BLaER1 treated with 17β-estradiol and CSF1 and Interleukin-3, amounts not matched to agents 10 nM and 100 nM (cell line): ENCODE measurements around the gene OCLN.
"Not testable (repeated sequence)": the region's sequence is repeated elsewhere in the genome, so short reads cannot be mapped to it uniquely, and the experiment has no call there.

ENCODE experiments used
- H3K27ac ChIP-seq, 11 experiments: shearing (Covaris generic); formaldehyde crosslinking; 2 replicates each; pipeline ENCODE4 v1.8.1; 2022
- H3K27me3 ChIP-seq, 11 experiments: shearing (Covaris generic); formaldehyde crosslinking; 2 replicates each; pipeline ENCODE4 v1.8.1; 2022
- H3K36me3 ChIP-seq, 11 experiments: shearing (Covaris generic); formaldehyde crosslinking; 2 replicates each; pipeline ENCODE4 v1.8.1; 2022
- H3K4me1 ChIP-seq, 10 experiments: shearing (Covaris generic); formaldehyde crosslinking; 2 replicates each; pipeline ENCODE4 v1.8.1; 2022
- H3K4me2 ChIP-seq, 11 experiments: shearing (Covaris generic); formaldehyde crosslinking; 2 replicates each; pipeline ENCODE4 v1.8.1; 2022
- H3K4me3 ChIP-seq, 10 experiments: shearing (Covaris generic); formaldehyde crosslinking; 2 replicates each; pipeline ENCODE4 v1.8.1; 2022
- H3K9ac ChIP-seq, 11 experiments: shearing (Covaris generic); formaldehyde crosslinking; 2 replicates each; pipeline ENCODE4 v1.8.1; 2022
- H3K9me3 ChIP-seq, 11 experiments: shearing (Covaris generic); formaldehyde crosslinking; replicated peaks in 1 of 11; 2 replicates each; pipeline ENCODE4 v1.8.1; 2022
- H4K20me1 ChIP-seq, 11 experiments: shearing (Covaris generic); formaldehyde crosslinking; 2 replicates each; pipeline ENCODE4 v1.8.1; 2022
- Cebpa-rat ChIP-seq, 11 experiments: shearing (Covaris generic); IDR thresholded peaks; 2 replicates each; pipeline ENCODE4 v1.8.1; 2022

The OCLN gene

DNA sequence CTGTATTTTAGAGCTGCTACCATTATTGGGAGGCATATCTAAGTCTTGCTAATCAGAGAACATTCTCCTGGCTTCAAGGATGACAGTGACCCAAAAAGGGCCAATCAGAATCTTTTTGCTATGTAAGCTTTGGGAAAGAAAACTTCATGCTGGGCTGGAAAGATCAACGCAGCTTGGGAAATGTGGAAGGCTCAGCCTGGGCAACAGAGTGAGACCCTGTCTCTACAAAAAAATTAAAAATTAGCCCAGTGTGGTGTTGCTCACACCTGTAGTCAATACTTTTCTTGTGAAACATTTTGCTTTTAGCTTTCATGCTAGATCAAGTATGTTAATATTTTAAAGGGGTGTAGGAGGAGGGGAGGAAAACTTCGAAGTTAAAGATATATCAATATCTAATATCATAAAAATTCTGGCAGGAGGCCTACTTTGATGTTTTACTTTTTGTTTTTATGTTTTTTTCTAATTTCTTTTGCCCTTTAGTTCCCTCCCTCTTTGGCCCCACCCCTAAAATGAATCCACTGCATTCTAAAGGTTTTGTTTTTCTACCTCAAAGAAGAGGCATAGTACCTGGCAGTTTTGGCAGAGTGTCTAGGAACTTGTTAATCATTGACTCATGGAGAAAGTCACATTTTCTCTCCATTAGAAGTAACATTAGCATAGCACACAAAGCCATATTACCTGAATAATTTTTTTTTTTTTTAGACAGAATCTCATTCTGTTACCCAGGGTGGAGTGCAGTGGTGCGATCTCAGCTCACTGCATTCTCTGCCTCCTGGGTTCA lies 50.4 kb downstream of the OCLN start:
- not testable (repeated sequence) for H3K9ac ChIP-seq, H3K27me3 ChIP-seq, H3K4me2 ChIP-seq, H3K36me3 ChIP-seq, H4K20me1 ChIP-seq, H3K9me3 ChIP-seq, H3K27ac ChIP-seq, H3K4me3 ChIP-seq, H3K4me1 ChIP-seq

DNA sequence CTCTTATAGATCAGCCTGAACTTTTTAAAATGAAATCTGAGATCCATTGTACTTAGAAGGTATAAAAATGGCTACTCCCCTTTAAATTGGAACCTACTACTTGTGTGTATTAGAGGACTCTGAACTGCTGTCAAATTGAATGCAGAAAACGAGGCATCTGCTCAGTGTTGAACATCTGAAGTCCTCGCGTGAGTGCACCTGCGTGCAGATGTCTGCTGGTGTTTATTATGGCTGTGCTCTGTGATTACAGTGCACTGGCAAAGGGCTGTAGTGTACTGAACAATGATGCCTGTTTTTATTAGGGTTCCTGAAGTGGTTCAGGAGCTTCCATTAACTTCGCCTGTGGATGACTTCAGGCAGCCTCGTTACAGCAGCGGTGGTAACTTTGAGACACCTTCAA lies 52.0 kb downstream of the OCLN start:
- H3K4me1 ChIP-seq, H4K20me1 ChIP-seq, H3K9ac ChIP-seq, H3K4me2 ChIP-seq, H3K27ac ChIP-seq, H3K9me3 ChIP-seq, H3K27me3 ChIP-seq, H3K36me3 ChIP-seq, H3K4me3 ChIP-seq: not testable (repeated sequence)

DNA sequence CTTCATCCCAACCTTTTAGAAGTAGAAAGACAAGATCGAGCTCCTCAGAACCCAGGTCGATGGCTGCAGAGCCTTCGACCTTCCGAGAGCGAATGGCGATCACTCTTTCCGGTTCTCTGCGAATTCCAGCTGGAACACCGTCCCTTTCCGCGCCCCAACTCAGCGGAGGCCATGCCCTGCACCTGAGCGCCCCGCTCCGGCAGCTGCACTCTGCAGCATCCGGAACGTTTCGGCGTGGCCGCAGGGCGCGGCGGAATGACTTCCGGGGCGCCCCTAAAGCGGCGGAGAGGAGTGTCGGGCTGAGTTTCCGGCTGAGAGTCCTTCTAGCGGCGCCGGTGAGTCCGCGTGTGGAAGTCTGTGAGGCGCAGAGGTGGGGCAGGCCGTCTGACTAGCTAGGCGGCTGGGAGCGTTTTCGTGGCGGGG lies 67.3 kb downstream of the OCLN start, which contains the start of gene GTF2H2C:
GTF2H2C (plus strand) TSS at position 284 of the 423 bp plus-strand sequence. CDS start 4,942 bp downstream, outside the sequence.
- H3K4me3 ChIP-seq: peak within 1 kb of the TSS; percentile 42 to 67 (median 57)
- H3K9me3 ChIP-seq, H3K27me3 ChIP-seq, H3K36me3 ChIP-seq, H3K4me1 ChIP-seq, H4K20me1 ChIP-seq: not testable (repeated sequence)
- H3K9ac ChIP-seq: peak within 1 kb of the TSS in 10 of 11 experiments; percentile 35 to 68 (median 59); a peak in 16 of 22 replicates
- H3K4me2 ChIP-seq: peak within 1 kb of the TSS; percentile 61 to 79 (median 75)
- peak within 1 kb of the TSS in 7 of 11 experiments; percentile 12 to 51 (median 38); a peak in 9 of 22 replicates for H3K27ac ChIP-seq

GRCh38 chr5:69560587-69561431 lies 68.2 kb downstream of the OCLN start:
- not testable (repeated sequence) for H4K20me1 ChIP-seq, H3K9me3 ChIP-seq, H3K27me3 ChIP-seq, H3K36me3 ChIP-seq, H3K4me1 ChIP-seq
- Histone ChIP-seq H3K27ac (peak overlapping the region in 7 of 11 experiments; percentile 12 to 39 (median 38); a peak in 7 of 22 replicates), H3K9ac (peak overlapping the region in 10 of 11 experiments; percentile 27 to 60 (median 50); a peak in 15 of 22 replicates), H3K4me3 (peak overlapping the region; percentile 42 to 67 (median 57)), H3K4me2 (peak overlapping the region; percentile 61 to 79 (median 75))

GRCh38 chr5:69566172-69566571 lies 73.6 kb downstream of the OCLN start:
- not testable (repeated sequence) for H3K4me2 ChIP-seq, H3K9me3 ChIP-seq, H3K36me3 ChIP-seq, H3K27ac ChIP-seq, H3K4me1 ChIP-seq, H3K4me3 ChIP-seq, H4K20me1 ChIP-seq, H3K9ac ChIP-seq, H3K27me3 ChIP-seq

- H3K36me3 ChIP-seq, H3K4me3 ChIP-seq, H3K27me3 ChIP-seq, H3K4me2 ChIP-seq, H3K9me3 ChIP-seq, H3K9ac ChIP-seq, H4K20me1 ChIP-seq, H3K27ac ChIP-seq, H3K4me1 ChIP-seq: not testable (repeated sequence)
Observed at GRCh38 chr5:69568072-69568471, 75.5 kb downstream of the OCLN start.

DNA sequence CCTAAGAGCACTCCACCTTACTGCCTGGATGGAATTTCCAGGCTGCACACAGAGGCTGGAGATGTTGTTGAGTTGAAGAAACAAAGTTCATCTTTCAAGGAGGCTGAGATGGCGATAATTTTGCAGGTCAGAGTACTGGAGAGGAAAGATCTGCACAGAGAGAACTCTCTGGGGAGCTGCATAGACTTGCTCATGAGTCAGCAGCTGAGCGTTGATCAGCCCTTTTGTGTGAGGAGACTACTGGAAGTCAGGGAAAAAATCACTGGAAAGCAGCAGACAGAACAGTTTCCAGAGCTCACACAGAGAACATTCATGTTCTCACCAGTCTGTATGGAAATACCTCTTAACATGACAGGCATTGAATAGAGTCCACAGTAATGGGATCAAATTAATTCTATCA lies 90.8 kb downstream of the OCLN start:
- H3K27ac ChIP-seq, H4K20me1 ChIP-seq, H3K4me2 ChIP-seq, H3K4me1 ChIP-seq, H3K9ac ChIP-seq, H3K4me3 ChIP-seq, H3K27me3 ChIP-seq, H3K9me3 ChIP-seq, H3K36me3 ChIP-seq: not testable (repeated sequence)

- not testable (repeated sequence) for H3K27me3 ChIP-seq, H3K4me3 ChIP-seq, H3K9me3 ChIP-seq, H3K4me2 ChIP-seq, H3K36me3 ChIP-seq, H3K9ac ChIP-seq, H3K4me1 ChIP-seq, H4K20me1 ChIP-seq
- H3K27ac ChIP-seq: peak overlapping the region in 4 of 11 experiments; percentile 46 to 67 (median 58); a peak in 7 of 22 replicates
- TF ChIP-seq Cebpa-rat (IDR thresholded peaks at IDR 0.05): peak in 4 of 11 experiments; percentile 10 to 38 (median 24); a peak in 2 of 22 replicates
Observed at GRCh38 chr5:69596114-69596840, 103.7 kb downstream of the OCLN start.

DNA sequence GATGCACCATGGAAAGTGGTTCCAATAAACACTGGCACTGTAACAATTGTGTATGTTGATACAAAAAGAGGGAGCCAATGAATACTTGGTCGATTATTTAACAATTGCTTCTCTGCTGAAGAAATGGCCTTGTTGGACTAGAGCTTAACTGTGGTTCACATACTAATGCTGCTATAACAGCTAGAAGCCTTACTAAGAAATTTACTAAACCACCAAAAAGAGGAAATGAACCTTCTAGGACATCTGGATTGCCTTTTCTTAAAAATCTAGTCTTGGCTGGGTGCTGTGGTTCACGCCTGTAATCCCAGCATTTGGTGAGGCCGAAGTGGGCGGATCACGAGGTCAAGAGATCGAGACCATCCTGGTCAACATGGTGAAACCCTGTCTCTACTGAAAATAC lies 109.4 kb downstream of the OCLN start:
- not testable (repeated sequence) for H3K9ac ChIP-seq, H3K9me3 ChIP-seq, H3K36me3 ChIP-seq, H3K4me3 ChIP-seq, H4K20me1 ChIP-seq, H3K4me2 ChIP-seq, H3K27ac ChIP-seq, H3K4me1 ChIP-seq, H3K27me3 ChIP-seq

DNA sequence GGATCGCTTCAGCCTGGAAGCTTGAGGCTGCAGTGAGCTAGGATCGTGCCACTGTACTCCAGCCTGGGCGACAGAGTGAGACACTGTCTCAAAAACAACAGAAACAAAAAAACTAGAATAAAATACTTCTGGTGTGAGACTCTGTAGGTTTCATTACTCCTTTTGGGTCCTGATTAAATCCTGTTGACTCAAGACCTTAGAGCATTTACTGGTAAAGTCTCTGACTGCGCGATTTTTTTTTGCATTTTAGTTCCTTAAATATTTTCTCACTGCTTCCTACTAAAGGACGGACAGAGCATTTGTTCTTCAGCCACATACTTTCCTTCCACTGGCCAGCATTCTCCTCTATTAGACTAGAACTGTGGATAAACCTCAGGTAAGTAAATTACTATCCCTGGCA lies 114.2 kb downstream of the OCLN start:
- not testable (repeated sequence) for H3K27me3 ChIP-seq, H3K4me2 ChIP-seq, H3K9me3 ChIP-seq, H3K36me3 ChIP-seq, H4K20me1 ChIP-seq, H3K4me3 ChIP-seq, H3K4me1 ChIP-seq
- Histone ChIP-seq H3K9ac (peak overlapping the region in 1 of 11 experiments; percentile 48; a peak in 2 of 22 replicates), H3K27ac (peak overlapping the region in 2 of 11 experiments; percentile 46 to 55; a peak in 4 of 22 replicates)
